Cardiac septum (tissue), 1 donor: ENCODE results near the gene DPP8. TPM values are rescaled to one million over a fixed set of nuclear protein-coding genes. Genes with fewer than 3 reads are reported as not detected.
"Not testable (repeated sequence)": the region's sequence is repeated elsewhere in the genome, so short reads cannot be mapped to it uniquely, and the experiment has no call there.

Experiments
- DNase-seq: peaks from one replicate; pipeline ENCODE4 v3.0.0-alpha.2; 2020; ENCODE audit warnings: low spot score
- intact Hi-C: fragments of 100-400 bp; cut with DNase I; formaldehyde crosslinking; loops from one replicate; pipeline ENCODE4 v1.14.0; 2022
- long read RNA-seq: library from polyadenylated mRNA; unstranded; transcript quantifications from one replicate; pipeline ENCODE4 v2.0.0, GENCODE V29; 2021
- total RNA-seq: library from RNA; stranded (reverse); fragmentation: NEBNext Ultra II Directional; extraction: Animal tissue kit (Norgen Biotek cat#: 25700); gene quantifications from one replicate; pipeline ENCODE4 v1.2.1, GENCODE V29; 2021
- donor health status: DM: no; HTN: no; CAD: no.

Gene DPP8
- 35.3 TPM for total RNA-seq
- long read RNA-seq, transcript DPP8-201 (20 exons, 3,139 nt), result major isoform, 14 of 36 reads
- long read RNA-seq, partial matches to known transcripts, result 3 of 36 reads
- long read RNA-seq, other reads (novel, unspliced or antisense), result 17 of 36 reads

DNA sequence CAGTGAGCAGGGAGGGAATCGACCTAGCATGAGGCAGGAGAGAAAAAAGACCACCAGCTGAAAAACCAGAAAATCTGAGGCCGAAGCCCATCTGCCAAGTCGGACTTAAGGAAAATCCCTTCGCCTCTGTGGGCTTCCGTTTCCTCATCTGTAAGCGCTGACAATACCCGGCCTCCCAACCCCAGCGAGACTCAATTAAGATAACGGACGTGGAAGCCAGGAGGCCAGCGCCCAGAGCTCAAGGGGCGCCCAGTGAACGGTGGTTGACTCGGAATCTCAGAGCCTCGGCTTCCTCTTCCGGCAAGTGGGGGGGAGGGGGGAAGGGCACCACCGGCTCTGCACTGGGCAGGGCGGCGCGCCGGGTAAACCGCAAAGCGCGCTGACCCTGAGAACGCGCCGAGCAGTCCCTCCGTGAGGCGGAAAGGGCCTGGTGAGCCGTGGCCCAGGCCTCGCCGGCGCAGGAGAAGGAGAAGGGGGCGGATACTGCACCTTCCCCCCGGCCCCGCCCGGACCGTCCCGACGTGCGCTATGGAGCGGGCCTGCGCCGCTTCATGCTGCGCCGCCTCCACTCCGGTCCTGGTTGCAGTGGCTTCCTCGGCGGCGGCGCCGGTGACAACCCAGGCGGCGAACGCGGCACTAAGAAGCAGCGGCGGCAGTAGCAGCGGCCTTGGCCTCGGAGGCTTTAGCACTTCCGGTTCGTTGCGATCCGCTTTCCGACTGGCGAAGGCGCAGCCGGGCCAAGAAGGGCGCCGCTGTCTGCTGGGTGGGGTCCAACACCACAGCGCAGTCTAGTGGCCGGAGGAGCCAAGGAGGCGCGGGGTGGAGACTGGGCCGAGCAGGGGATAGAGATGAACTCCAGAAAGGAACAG lies at the start of gene DPP8:
Gene DPP8 (minus strand): TSS at position 693 of the 869 bp plus-strand sequence. CDS start 5,136 bp downstream, outside the sequence.
- intact Hi-C loops, result no loop called here
- DNase-seq, result peak; percentile 98

DNA sequence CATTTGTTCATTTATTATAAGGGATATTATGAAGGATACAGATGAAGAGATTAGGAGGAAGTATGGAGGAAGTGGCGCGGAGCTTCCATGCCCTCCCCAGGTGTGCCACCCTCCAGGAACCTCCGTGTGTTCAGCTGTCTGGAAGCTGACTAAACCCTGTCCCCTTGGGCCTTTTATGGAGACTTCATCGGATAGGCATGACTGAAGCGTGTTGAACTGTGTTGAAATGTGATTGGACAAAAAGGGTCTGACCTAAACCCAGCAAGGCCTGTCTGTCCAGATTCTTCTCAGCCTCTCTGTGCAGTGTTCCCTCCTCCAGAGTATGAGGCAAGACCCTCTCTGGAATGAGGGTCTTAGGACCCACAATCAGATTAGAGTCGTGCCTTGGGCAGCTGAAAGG lies 44.4 kb upstream of the DPP8 start:
- no peak for DNase-seq

GRCh38 chr15:65559941-65560340 lies 42.5 kb upstream of the DPP8 start:
- no peak for DNase-seq
- intact Hi-C loops, result no loop called here

More for the DNA sequence above, 44.4 kb upstream of the DPP8 start:
- intact Hi-C loops, result no loop called here

- intact Hi-C loops, result no loop called here
- DNase-seq, result no peak
Measured at GRCh38 chr15:65558997-65559760, 41.7 kb upstream of the DPP8 start.

DNA sequence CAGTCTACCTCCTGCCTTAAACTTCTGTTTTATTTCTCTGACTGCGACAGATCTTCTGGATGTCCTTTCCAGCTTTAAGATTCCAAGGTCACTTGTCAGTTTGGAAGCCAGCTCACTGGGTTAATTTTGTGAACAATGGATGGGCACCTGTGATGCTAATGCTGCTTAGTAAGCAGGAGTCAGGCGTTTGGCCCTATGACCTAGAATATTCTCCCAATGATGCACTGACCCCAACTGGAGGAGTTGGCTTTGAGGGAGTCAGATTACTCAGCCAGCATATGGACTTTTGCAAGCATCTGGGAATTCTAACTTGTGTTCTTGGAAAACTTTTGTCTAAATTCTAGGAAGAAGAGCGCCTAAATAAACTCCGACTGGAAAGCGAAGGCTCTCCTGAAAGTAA lies 40.8 kb upstream of the DPP8 start:
- no peak for DNase-seq
- intact Hi-C loops, result no loop called here

DNA sequence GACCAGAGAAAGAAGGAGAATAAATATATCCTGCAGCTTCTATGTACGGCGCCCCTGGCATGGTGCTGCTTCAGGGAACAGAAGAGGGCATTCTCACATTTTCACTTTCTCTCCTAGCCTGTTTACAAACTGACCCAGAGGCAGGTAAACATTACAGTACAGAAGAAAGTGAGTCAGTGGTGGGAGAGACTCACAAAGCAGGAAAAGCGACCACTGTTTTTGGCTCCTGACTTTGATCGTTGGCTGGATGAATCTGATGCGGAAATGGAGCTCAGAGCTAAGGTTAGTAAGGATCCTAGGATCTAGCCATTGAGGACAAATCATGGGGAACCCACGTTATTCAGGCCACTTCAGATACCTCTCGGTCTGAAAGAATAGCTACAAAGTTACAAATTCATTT lies 39.1 kb upstream of the DPP8 start:
- intact Hi-C loops, result no loop called here
- no peak for DNase-seq

- no peak for DNase-seq
- intact Hi-C loops, result no loop called here
Measured at GRCh38 chr15:65553691-65554090, 36.2 kb upstream of the DPP8 start.

GRCh38 chr15:65552851-65553250 lies 35.4 kb upstream of the DPP8 start:
- intact Hi-C loops, DNase-seq: not testable (repeated sequence)

DNA sequence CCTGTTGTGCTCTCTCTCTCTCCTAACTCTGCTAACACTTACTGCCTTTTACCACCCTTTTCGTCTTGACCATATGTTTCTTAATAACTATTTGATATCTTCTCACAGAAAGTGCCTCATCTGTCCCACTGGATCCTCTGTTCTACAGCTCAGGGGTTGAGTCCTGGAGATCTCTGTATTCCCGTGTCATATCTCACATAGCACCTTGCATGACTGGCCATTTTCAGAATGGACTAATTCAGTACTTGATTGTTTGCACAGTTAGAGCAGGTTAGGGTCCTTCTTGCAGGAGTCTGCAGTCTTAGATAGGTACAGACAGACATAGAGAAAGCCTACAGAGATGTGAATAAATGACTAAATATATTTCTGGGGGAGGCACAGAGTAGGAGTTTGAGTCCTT lies 33.7 kb upstream of the DPP8 start:
- DNase-seq, result no peak
- intact Hi-C loops, result no loop called here

DNA sequence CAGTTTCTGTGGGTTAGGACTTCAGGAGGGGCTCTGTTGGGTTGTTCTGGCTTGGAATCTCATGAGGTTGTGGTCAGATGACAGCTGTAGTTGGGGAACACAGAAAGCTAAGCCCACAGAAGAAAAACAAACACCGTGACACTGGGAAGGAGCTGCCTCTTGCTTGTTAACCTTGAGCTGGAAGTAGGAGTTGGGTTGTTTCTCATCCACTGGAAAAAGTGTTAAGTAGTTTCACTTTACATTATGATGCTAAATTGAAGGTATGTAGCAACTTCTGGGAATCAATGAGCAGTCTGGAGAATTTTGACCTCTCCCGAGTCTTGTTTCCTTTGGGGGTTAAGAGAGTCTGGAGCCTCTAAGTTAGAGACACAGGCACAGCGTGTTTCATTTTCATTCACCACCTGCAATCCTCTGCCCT lies 33.2 kb upstream of the DPP8 start:
- no peak for DNase-seq
- intact Hi-C loops, result no loop called here

- intact Hi-C loops, DNase-seq: not testable (repeated sequence)
Measured at GRCh38 chr15:65549288-65549687, 31.8 kb upstream of the DPP8 start.

DNA sequence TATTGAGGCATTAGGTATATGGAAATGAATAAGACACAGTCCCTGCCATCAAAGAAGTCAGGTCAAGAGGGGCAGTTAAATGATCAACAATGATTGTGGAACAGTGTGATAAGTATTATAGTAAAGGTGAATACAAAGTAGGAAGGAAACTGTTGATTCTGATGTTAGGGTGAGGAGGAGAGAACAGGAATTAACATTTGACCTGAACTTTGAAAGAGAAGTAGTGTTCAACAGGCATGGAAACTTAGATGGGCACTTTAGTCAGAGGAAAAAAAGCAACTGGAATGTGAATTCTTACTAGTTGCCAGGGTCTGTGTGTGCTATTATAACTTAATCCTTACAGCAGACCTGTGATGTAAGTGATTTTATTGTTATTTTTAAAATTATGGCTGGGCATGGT lies 30.4 kb upstream of the DPP8 start:
- no peak for DNase-seq
- intact Hi-C loops, result no loop called here

GRCh38 chr15:65541231-65541820 lies 23.8 kb upstream of the DPP8 start:
- DNase-seq, result no peak
- intact Hi-C loops, result no loop called here

DNA sequence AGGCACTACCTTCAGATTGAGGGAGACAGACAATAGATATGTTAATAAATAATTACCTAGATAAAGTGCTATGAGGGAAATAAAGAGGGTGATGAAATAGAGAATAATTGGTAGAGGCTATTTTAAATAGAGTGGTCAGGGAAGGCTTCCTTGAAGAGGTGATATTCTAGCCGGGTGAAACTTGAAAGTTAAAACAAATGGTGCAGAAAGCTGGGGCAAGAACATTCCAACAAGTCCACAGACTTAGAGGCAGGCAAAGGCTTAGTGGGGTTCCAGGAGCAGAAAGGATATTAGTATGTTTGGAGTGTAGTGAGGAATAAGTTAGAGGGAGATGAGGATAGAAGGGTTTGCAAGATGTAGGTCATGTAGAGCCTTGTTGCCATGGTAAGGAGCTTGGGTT lies 22.8 kb upstream of the DPP8 start:
- intact Hi-C loops, result no loop called here

DNA sequence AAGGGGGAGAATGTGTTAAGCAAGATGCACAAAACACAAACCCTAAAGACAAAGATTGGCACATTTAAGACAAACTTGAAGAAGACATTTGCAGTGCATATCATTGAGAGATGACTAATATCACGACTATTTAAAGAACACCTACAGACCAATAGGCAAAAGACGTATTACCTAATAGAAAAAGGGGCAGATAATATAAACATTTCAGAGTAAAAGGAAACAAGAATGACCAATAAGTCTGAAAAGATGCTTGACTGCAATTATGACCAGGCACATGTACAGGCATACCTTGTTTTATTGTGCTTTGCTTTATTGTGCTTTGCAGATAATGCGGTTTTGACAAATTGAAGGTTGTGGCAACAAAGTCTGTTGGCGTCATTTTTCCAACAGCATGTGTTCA lies 17.7 kb upstream of the DPP8 start:
- DNase-seq, result no peak
- intact Hi-C loops, result no loop called here

More for the DNA sequence above, 22.8 kb upstream of the DPP8 start:
- DNase-seq, result no peak

DNA sequence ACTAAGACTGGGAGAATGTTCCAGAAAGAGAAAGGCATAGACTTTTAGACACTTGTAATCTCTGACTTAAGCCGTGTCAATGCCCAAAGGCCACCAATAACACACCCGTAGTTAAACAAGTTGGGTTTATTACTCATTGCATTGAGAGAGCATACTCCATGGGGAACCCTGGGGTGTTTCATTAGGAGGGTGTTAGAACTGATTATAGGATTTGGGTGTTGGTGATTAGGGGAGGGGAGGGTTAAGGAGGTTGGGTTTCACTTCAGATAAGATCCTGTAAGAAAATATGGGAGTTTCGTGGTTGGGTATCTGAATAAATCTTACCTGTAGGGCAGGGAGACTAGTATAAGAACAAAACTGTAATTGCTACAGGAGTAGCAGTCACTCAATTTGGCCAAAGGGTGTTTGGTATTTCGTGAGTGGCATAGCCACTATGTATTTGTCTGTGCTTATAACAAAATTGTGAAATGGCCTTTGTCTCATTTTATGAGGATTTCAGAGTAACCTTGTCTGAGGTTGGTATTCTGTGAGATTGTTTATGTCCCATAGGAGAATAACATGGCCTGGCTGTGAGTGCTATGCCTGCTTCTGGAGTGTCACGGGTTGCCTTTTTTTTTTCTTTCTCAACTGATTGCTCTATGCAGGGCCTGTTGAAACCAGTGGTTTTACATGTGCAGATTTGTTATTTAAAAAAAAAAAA lies 15.7 kb upstream of the DPP8 start:
- intact Hi-C loops, result no loop called here
- no peak for DNase-seq

- intact Hi-C loops, result no loop called here
Measured at GRCh38 chr15:65532738-65533051, 15.2 kb upstream of the DPP8 start.

DNA sequence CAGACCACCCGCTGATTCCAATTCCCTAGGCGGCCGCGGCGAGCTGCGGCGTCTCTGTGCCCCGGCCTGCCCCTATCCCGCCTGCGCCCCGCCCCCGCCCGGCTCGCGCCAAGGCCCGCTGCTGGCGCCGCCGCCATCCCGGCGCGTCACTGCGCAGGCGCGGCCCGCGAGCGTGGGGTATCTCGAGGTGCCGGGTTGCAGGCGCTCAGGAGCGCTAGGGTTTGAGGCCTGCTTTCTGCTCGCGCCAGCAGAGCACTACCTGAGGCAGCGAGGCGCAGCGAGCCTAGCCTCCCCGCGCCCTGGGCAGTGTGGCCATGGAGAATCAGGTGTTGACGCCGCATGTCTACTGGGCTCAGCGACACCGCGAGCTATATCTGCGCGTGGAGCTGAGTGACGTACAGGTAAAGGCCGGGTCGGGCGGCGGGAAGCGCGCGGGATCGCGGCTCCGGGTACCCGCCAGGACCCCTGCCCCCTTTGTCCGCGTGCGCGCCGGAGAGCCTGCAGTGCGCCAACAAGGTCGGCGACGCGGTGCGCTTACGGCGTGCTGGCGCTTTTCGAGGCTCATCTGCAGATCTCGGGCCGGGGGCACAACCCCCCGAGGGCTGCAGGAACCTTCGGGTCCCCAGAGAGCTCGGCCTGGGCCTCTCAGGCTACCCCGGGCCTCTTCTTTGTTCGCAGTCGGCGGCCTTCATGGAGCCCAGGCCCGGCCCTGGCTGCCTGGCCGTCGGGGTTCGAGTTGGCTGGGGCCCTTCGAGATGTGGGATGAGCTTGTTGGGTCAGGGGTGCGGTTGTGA lies 13.0 kb upstream of the DPP8 start, which contains the start of gene HACD3:
Gene HACD3 (plus strand): TSS at position 146 of the 794 bp plus-strand sequence. CDS start 169 bp downstream, at position 315.
- intact Hi-C loops, result no loop called here
- peak; percentile 89 for DNase-seq

More at GRCh38 chr15:65532738-65533051, 15.2 kb upstream of the DPP8 start:
- no peak for DNase-seq
